Gastroesophageal sphincter (tissue), 4 donors: Measurements from ENCODE around the gene RLN1. TPM values are rescaled to one million over a fixed set of nuclear protein-coding genes. Genes with fewer than 3 reads are reported as not detected.
"Not testable (repeated sequence)": the region's sequence is repeated elsewhere in the genome, so short reads cannot be mapped to it uniquely, and the experiment has no call there.

Experiments used
- ATAC-seq: fragments of 150-250 bp; one replicate; pipeline ENCODE4 v1.9.1; 2016; ENCODE audit warnings: mild to moderate bottlenecking, moderate library complexity
- H3K27ac ChIP-seq, 4 donors: fragments of 200-600 bp; sonication (generic) in 3 of 4; 1 replicate in 3 of 4; 2 replicates in 1 of 4; pipeline ENCODE4 v1.5.1; 2016 to 2019
- H3K27me3 ChIP-seq: fragments of 200-600 bp; sonication (generic); one replicate; pipeline ENCODE4 v1.5.1; 2019
- H3K36me3 ChIP-seq, 2 donors: fragments of 200-600 bp; sonication (generic); one replicate each; pipeline ENCODE4 v1.5.1; 2019; ENCODE audit warnings: control low read depth in 1 of 2
- H3K4me1 ChIP-seq, 3 donors: fragments of 200-600 bp; sonication (generic); 1 replicate in 2 of 3; 2 replicates in 1 of 3; pipeline ENCODE4 v1.5.1; 2016 to 2019; ENCODE audit warnings: control low read depth in 2 of 3
- H3K4me3 ChIP-seq, 2 donors: fragments of 200-600 bp; sonication (generic); one replicate each; pipeline ENCODE4 v1.5.1; 2019; ENCODE audit warnings: mild to moderate bottlenecking in 1 of 2, moderate library complexity in 1 of 2
- H3K9me3 ChIP-seq, 3 donors: fragments of 200-600 bp; sonication (generic); one replicate each; pipeline ENCODE4 v1.5.1; 2017 to 2019; ENCODE audit warnings: control low read depth in 2 of 3
- CTCF ChIP-seq, 4 experiments: fragments of 200-600 bp in 2 of 4; fragments of 450-650 bp in 2 of 4; sonication (generic) in 1 of 4; IDR thresholded peaks; one replicate each; pipeline ENCODE4 v1.5.1; 2017 to 2019; ENCODE audit warnings: antibody characterized with exemption in 4 of 4, mild to moderate bottlenecking in 2 of 4, moderate library complexity in 2 of 4
- EP300 ChIP-seq: sonication (generic); formaldehyde crosslinking; IDR thresholded peaks from one replicate; pipeline ENCODE4 v1.6.1; 2017; ENCODE audit warnings: antibody characterized with exemption, mild to moderate bottlenecking
- POLR2A ChIP-seq, 2 donors: fragments of 450-650 bp; IDR thresholded peaks; one replicate each; pipeline ENCODE4 v1.6.1; 2017; ENCODE audit warnings: antibody characterized with exemption in 2 of 2, mild to moderate bottlenecking in 2 of 2, moderate library complexity in 1 of 2
- POLR2AphosphoS5 ChIP-seq: sonication (generic); formaldehyde crosslinking; IDR thresholded peaks from one replicate; pipeline ENCODE4 v1.6.1; 2017; ENCODE audit warnings: antibody characterized with exemption
- WGBS, 2 donors: methylation state at CpG; one replicate each; pipeline ENCODE4 v1.1.5; 2018; ENCODE audit warnings: low coverage in 1 of 2; 5-methylcytosine and 5-hydroxymethylcytosine counted together
- total RNA-seq, 4 donors: library from RNA; depleted of rRNA; stranded (reverse); fragments of >200 nt; gene quantifications; one replicate each; pipeline ENCODE4 v1.1.0, GENCODE V29; 2016

RLN1 gene
- total RNA-seq, 4 donors from 2014 or later = not detected

DNA sequence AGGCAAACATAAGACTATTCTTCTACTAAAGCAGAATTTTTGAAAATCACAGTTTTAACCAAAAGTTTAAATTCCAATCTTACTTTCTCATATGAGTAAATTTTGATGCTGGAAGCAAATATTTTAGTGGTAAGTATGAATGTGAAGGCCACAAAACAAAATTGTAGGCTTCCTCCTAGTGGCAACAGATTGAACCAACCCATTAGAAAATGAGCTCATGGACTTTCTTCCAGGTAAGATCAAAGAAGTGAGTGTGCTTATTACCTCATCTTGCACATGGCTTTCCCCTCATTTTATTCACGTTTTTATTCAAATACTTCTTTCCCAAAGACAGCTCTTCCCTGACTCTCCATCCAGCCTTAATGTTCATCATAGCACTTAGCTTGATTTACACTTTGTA lies 18.6 kb downstream of the RLN1 start:
- Histone ChIP-seq H3K4me3 (no peak overlapping the region), H3K27ac (no peak overlapping the region), H3K9me3 (no peaks in the 10 kb centered on the region), H3K4me1 (no peaks in the 10 kb centered on the region), H3K27me3 (no peaks in the 10 kb centered on the region), H3K36me3 (no peaks in the 10 kb centered on the region)
- WGBS, 2 donors = 5% methylated on average over 1 of the region's 1 CpG; no CpG with 5 or more reads in 1 of the 2 donors
- TF ChIP-seq CTCF (IDR thresholded peaks at IDR 0.05) (no peak), POLR2A (IDR thresholded peaks at IDR 0.05) (no peak), POLR2AphosphoS5 (no peak), EP300 (no peak)
- no peak for ATAC-seq

DNA sequence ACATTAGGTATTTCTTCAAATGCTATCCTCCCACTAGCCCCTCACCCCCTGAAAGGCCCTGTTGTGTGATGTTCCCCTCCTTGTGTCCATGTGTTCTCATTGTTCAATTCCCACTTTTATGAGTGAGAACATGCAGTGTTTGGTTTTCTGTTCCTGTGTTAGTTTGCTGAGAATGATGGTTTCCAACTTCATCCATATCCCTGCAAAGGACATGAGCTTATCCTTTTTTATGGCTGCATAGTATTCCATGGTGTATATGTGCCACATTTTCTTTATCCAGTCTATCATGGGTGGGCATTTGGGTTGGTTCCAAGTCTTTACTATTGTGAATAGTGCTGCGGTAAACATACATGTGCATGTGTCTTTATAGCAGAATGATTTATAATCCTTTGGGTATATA lies 23.3 kb downstream of the RLN1 start:
- not testable (repeated sequence) for H3K27me3 ChIP-seq, H3K4me3 ChIP-seq, H3K27ac ChIP-seq, H3K4me1 ChIP-seq, H3K36me3 ChIP-seq, ATAC-seq
- 100% methylated on average over 1 of the region's 1 CpG for WGBS, 2 donors
- H3K9me3 ChIP-seq = peaks cover 0 to 21% (median 0%) of the 10 kb centered on the region in 3 donors

DNA sequence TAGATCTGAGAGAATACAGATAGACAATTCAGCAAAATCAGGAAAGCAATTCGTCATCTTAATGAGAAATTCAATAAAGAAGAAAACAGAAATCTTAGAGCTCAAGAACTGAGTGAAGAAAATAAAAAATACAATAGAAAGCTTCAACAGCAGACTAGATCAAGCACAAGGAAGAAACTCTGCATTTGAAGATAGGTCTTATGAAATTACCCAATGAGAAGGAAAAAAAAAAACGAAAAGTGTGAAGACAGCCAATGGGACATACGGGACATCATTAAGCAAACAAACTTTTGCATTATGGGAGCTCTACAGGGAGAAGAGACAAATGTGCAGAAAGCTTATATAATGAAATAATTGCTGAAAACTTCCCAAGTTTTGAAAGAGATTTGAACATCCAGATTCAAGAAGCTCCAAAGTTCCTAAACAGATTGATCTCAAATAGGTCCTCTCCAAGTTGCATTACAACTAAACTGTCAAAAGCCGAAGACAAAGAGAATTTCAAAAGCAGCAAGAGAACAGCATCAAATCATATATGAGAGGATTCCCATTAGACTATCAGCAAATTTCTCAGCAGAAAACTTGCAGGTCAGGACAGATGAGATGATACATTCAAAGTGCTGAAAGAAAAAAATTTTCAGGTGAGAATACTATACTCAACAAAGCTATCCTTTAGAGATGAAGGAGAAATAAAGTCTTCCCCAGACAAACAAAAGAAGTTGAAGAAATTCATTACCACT lies 24.3 kb downstream of the RLN1 start:
- peaks cover 0 to 21% (median 0%) of the 10 kb centered on the region in 3 donors for H3K9me3 ChIP-seq
- H3K4me1 ChIP-seq = no peaks in the 10 kb centered on the region
- no peak overlapping the region for H3K4me3 ChIP-seq
- H3K27ac ChIP-seq = no peak overlapping the region
- H3K36me3 ChIP-seq = no peaks in the 10 kb centered on the region
- no peak for TF ChIP-seq POLR2A (IDR thresholded peaks at IDR 0.05)
- no peak for TF ChIP-seq POLR2AphosphoS5
- no peak for TF ChIP-seq CTCF (IDR thresholded peaks at IDR 0.05)
- no peak for TF ChIP-seq EP300
- H3K27me3 ChIP-seq = no peaks in the 10 kb centered on the region
- no peak for ATAC-seq
- 63 to 75% methylated on average over 4 of the region's 4 CpGs for WGBS, 2 donors

- ATAC-seq = no peak
- TF ChIP-seq CTCF (IDR thresholded peaks at IDR 0.05) = no peak
- no peak for TF ChIP-seq POLR2AphosphoS5
- TF ChIP-seq POLR2A (IDR thresholded peaks at IDR 0.05) = no peak
- TF ChIP-seq EP300 = no peak
- peaks cover 8% of the 10 kb centered on the region for H3K27me3 ChIP-seq
- H3K9me3 ChIP-seq = peaks cover 0 to 20% (median 0%) of the 10 kb centered on the region in 3 donors
- H3K27ac ChIP-seq = no peak overlapping the region
- no peak overlapping the region for H3K4me3 ChIP-seq
- no peaks in the 10 kb centered on the region for H3K4me1 ChIP-seq
- H3K36me3 ChIP-seq = no peaks in the 10 kb centered on the region
Observed at GRCh38 chr9:5310851-5311250, 28.8 kb downstream of the RLN1 start.

- H3K4me1 ChIP-seq = no peaks in the 10 kb centered on the region
- no peak for TF ChIP-seq EP300
- TF ChIP-seq CTCF (IDR thresholded peaks at IDR 0.05) = no peak
- no peak for TF ChIP-seq POLR2AphosphoS5
- TF ChIP-seq POLR2A (IDR thresholded peaks at IDR 0.05) = no peak
- no peak overlapping the region for H3K27ac ChIP-seq
- WGBS, 2 donors = 83 to 87% methylated on average over 2 of the region's 2 CpGs
- H3K9me3 ChIP-seq = no peaks in the 10 kb centered on the region
- H3K27me3 ChIP-seq = peaks cover 8% of the 10 kb centered on the region
- H3K36me3 ChIP-seq = no peaks in the 10 kb centered on the region
- no peak for ATAC-seq
- no peak overlapping the region for H3K4me3 ChIP-seq
Observed at GRCh38 chr9:5305741-5306140, 33.9 kb downstream of the RLN1 start.

DNA sequence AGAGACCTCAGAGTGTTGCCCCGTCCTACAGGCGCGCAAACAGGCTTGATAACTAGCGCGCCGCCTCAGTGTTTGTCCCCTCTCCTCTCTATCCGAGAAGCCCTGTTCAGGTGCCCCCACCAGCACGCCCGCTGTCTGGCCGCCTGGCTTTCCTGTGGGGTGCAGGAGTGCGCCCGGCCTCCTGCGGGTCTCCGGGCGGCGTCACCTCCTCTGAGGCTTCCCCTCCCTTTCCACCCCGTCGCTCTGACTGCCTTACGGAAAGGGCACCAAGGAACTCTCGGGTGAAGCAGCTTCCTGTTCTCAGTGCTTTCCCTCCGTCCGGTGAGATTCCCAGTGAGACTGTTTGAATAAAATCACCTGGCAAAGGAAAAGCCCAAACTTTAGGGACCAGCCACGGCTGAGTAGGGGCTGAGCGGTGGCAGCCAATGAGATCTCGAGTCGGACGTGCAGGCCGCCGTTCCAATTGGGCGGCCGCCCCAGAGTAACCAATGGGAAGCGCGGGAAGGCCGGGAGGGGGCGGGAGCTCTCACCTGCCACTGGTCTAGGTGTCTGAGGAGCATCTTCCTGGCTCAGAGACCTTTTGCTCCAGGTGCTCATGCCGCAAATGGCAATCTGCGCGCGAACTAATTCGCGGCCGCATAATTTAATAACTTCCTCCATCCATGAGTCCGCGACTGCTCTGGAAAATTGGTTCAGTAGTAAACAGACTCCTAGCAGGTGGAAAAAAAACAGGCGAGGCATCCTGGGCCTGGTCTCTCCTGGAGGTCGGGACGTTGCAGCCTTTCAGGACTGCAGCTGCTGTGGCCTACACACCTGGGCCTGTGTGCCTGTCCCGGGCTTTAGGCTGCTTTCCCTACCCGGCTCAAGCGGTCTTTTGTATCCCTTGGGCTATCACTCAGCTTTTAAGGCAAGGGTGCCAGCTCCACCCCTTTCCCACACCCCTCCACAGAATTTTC lies 35.6 kb downstream of the RLN1 start, which contains the start of gene RLN2:
Gene RLN2 (minus strand): TSS at position 877 of the 956 bp plus-strand sequence. CDS start 136 bp downstream, at position 741.
- H3K27me3 ChIP-seq, H3K36me3 ChIP-seq, H3K27ac ChIP-seq, H3K4me1 ChIP-seq, H3K9me3 ChIP-seq: not testable (repeated sequence)
- ATAC-seq = peak; percentile 99
- H3K4me3 ChIP-seq = peak within 1 kb of the TSS in 1 of 2 donors; percentile 14
- 42 to 48% methylated on average over 3 to 4 of the region's 50 CpGs for WGBS, 2 donors
